Breast epithelium (tissue), 4 donors: ENCODE measurements around the gene TNFAIP3. TPM values are rescaled to one million over a fixed set of nuclear protein-coding genes. Genes with fewer than 3 reads are reported as not detected.

Experiments
- DNase-seq, 2 donors: peaks; one replicate each; pipeline ENCODE4 v3.0.0-alpha.2; 2019; ENCODE audit warnings: low spot score in 2 of 2
- H3K27ac ChIP-seq, 2 donors: fragments of 200-600 bp; sonication (generic) in 1 of 2; one replicate each; pipeline ENCODE4 v1.5.1; 2016 to 2019; ENCODE audit warnings: mild to moderate bottlenecking in 1 of 2
- H3K27me3 ChIP-seq, 2 donors: fragments of 200-600 bp; sonication (generic) in 1 of 2; one replicate each; pipeline versions ENCODE4 v1.5.1 to v1.6.0; 2017 to 2019; ENCODE audit warnings: control low read depth in 1 of 2, mild to moderate bottlenecking in 1 of 2
- H3K36me3 ChIP-seq: fragments of 200-600 bp; one replicate; pipeline ENCODE4 v1.5.1; 2019
- H3K4me1 ChIP-seq, 2 donors: fragments of 200-600 bp; sonication (generic); one replicate each; pipeline ENCODE4 v1.5.1; 2016 to 2019; ENCODE audit warnings: control low read depth in 1 of 2
- H3K4me3 ChIP-seq, 3 donors: fragments of 200-600 bp; sonication (generic); 1 replicate in 2 of 3; 2 replicates in 1 of 3; pipeline ENCODE4 v1.5.1; 2016 to 2019; ENCODE audit warnings: mild to moderate bottlenecking in 3 of 3, moderate library complexity in 2 of 3
- H3K9me3 ChIP-seq, 2 donors: fragments of 200-600 bp; sonication (generic) in 1 of 2; one replicate each; pipeline ENCODE4 v1.5.1; 2016 to 2019; ENCODE audit warnings: control low read depth in 1 of 2
- CTCF ChIP-seq, 3 donors: fragments of 450-650 bp; IDR thresholded peaks; one replicate each; pipeline ENCODE4 v1.5.1; 2016 to 2017; ENCODE audit warnings: antibody characterized with exemption in 3 of 3, mild to moderate bottlenecking in 3 of 3, moderate library complexity in 3 of 3
- POLR2A ChIP-seq: fragments of 450-650 bp; IDR thresholded peaks from one replicate; pipeline ENCODE4 v1.6.1; 2016; ENCODE audit warnings: antibody characterized with exemption, mild to moderate bottlenecking, moderate library complexity
- POLR2AphosphoS5 ChIP-seq, 3 donors: sonication (generic); formaldehyde crosslinking; IDR thresholded peaks; one replicate each; pipeline ENCODE4 v1.6.1; 2017; ENCODE audit warnings: antibody characterized with exemption in 3 of 3
- intact Hi-C: fragments of 100-400 bp; cut with DNase I; formaldehyde crosslinking; loops from one replicate; pipeline ENCODE4 v1.15.1; 2023; ENCODE audit warnings: low total_unique reads
- total RNA-seq, 3 donors: library from RNA; depleted of rRNA; stranded (reverse); fragments of >200 nt; gene quantifications; one replicate each; pipeline ENCODE4 v1.1.0, GENCODE V29; 2016

TNFAIP3 gene
- total RNA-seq, 3 donors from 2014 or later, result 21.3 to 50.5 (median 25.9) TPM

- Histone ChIP-seq H3K9me3 (no peaks in the 10 kb centered on the region), H3K4me3 (no peak overlapping the region), H3K36me3 (no peaks in the 10 kb centered on the region), H3K27me3 (no peaks in the 10 kb centered on the region), H3K4me1 (no peaks in the 10 kb centered on the region), H3K27ac (no peak overlapping the region)
- DNase-seq, result no peak
- no peak for TF ChIP-seq POLR2AphosphoS5 (IDR thresholded peaks at IDR 0.05)
- TF ChIP-seq POLR2A, result no peak
- TF ChIP-seq CTCF (IDR thresholded peaks at IDR 0.05), result no peak
- intact Hi-C loops, result no loop called here
Measured at GRCh38 chr6:137903933-137904821, 37.1 kb downstream of the TNFAIP3 start.

- intact Hi-C loops, result no loop called here
- no peak for TF ChIP-seq POLR2A
- no peak for TF ChIP-seq POLR2AphosphoS5 (IDR thresholded peaks at IDR 0.05)
- no peak for TF ChIP-seq CTCF (IDR thresholded peaks at IDR 0.05)
- H3K27ac ChIP-seq, result no peak overlapping the region
- H3K27me3 ChIP-seq, result no peaks in the 10 kb centered on the region
- no peak for DNase-seq
- H3K4me1 ChIP-seq, result no peaks in the 10 kb centered on the region
- H3K36me3 ChIP-seq, result no peaks in the 10 kb centered on the region
- peak overlapping the region in 1 of 3 donors; percentile 21 for H3K4me3 ChIP-seq
- no peaks in the 10 kb centered on the region for H3K9me3 ChIP-seq
Measured at GRCh38 chr6:137904822-137905617, 38.0 kb downstream of the TNFAIP3 start.

- Histone ChIP-seq H3K27me3 (no peaks in the 10 kb centered on the region), H3K36me3 (no peaks in the 10 kb centered on the region), H3K27ac (no peak overlapping the region), H3K4me1 (no peaks in the 10 kb centered on the region), H3K4me3 (no peak overlapping the region), H3K9me3 (no peaks in the 10 kb centered on the region)
- TF ChIP-seq POLR2AphosphoS5 (IDR thresholded peaks at IDR 0.05) (no peak), CTCF (IDR thresholded peaks at IDR 0.05) (no peak), POLR2A (no peak)
- intact Hi-C loops, result no loop called here
- no peak for DNase-seq
Measured at GRCh38 chr6:137906020-137906472, 39.0 kb downstream of the TNFAIP3 start.

- DNase-seq, result no peak
Measured at GRCh38 chr6:137907170-137907569, 40.1 kb downstream of the TNFAIP3 start.

More at GRCh38 chr6:137907170-137907569, 40.1 kb downstream of the TNFAIP3 start:
- Histone ChIP-seq H3K4me3 (no peak overlapping the region), H3K36me3 (no peaks in the 10 kb centered on the region), H3K27me3 (no peaks in the 10 kb centered on the region), H3K27ac (no peak overlapping the region), H3K9me3 (no peaks in the 10 kb centered on the region), H3K4me1 (no peaks in the 10 kb centered on the region)
- TF ChIP-seq CTCF (IDR thresholded peaks at IDR 0.05) (no peak), POLR2A (no peak), POLR2AphosphoS5 (IDR thresholded peaks at IDR 0.05) (no peak)
- intact Hi-C loops, result no loop called here
